DMS 273 (cell line): ENCODE measurements around the gene SNAP25.

Source experiments
- DNase-seq: peaks from one replicate; lab custom pipeline; 2025; ENCODE audit not compliant: unreplicated experiment; lab: John Stamatoyannopoulos, UW

The SNAP25 gene

DNA sequence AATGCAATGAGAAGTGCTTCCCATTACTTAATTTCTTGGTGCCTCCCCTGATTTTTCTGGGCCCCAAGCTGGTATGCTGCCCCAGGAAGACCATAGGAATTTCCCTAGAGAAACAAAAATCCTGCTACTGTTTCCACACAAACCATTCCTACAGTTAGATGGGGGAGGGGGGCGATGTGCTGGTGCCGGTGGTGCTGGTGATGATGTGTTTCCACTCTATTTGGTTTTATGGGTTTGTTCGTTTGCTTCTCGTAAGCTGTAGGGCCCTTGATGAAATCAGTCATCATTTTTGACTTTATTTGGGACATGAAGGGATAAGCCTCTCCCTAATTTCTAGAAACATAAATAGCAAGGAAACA is 110.2 kb downstream of the SNAP25 start:
- peak; percentile 57 for DNase-seq

- peak; percentile 94 for DNase-seq
These were observed 110.9 kb downstream of the SNAP25 start for GRCh38 chr20:10329387-10330005.

DNA sequence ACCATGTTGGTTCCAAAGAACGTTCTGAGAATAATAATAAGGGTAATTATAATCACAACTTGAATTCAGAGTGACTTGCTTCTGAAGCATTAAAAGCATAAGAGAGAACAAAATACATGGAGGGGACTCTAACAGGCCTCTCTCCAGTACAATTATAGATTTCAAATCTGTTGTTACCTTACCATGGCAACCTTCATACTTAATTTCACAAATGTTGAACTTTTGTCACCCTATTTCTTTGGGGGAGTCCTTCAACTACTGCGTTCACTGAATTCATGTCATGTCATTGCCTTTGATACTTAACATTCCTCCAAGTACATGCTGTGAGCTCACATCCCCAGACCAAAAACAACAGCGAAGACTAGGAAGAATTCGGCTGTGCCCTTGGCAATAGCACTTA is 111.4 kb downstream of the SNAP25 start:
- DNase-seq = no peak

GRCh38 chr20:10332656-10333415 is 114.2 kb downstream of the SNAP25 start:
- DNase-seq = peak; percentile 55

DNA sequence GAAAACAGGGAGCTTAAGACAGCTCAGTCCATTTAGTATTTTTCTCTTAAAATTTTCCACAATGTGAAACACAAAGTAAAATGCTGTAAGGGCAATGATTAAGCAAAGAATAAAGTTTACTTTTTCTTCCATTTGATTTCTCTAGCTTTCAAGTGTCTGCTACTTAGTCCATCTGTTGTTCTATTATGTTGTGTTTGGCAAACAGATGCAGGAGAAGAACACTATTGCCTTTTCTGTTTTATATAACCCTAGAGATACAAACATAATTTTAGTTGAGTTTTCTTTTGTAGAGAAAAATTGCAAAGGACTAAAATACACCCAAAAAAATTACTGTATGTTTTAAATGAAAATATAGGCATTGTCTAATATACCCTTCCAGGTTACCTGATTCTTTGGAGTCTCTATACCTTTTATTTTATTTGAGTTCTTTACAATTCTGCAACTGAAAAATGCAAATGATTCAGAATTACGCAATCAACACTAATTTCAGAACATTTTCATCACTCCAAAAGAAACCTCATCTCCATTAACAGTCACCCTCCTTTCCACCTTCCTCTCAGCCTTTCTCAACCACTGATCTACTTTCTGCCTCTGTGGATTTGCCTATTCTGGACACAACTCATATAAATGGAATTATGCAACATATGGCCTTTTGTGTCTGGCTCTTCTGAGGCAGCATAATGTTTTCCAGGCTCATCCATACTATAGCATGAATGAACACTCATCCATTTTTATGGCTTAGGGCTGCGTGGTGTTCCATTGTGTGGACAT is 118.5 kb downstream of the SNAP25 start:
- DNase-seq = peak; percentile 55

GRCh38 chr20:10338426-10339180 is 120.0 kb downstream of the SNAP25 start:
- DNase-seq = no peak

DNA sequence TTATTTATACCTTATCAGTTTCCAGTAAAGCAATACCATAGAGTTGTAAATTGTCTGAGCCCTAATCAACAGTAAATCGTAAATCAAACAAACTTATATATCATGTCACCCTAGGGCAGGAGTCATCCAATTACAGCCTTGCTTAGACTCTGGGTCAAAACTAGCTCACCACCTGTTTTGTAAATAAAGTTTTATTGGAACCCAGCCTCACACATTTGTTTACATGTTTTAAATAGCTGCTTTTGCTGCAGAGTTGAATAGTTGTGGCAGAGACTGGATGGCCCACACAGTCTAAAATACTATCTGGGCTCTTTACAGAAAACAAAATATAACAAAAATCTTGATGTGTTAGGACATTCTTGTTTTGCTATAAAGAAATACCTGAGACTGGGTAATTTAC is 121.0 kb downstream of the SNAP25 start:
- no peak for DNase-seq

- DNase-seq = no peak
These were observed 123.5 kb downstream of the SNAP25 start for GRCh38 chr20:10342152-10342551.

DNA sequence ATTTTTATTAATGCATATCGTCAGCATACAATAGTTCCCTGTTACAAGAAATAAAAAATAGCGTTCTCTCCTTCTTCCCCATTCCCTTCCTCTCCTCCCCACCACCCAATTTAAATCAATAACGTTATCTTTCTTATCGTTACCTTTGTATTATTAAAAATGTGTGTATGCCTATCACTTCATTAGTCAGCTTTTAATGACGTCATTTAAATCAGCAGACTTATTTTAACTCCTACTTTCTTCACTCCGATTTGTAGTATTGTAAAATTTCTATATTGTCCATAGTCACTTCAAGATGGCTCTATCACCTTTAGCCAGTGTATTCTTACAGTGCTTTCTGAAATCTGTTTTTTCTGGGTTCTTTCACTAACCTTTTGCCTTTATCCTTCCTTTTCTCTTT is 126.3 kb downstream of the SNAP25 start:
- DNase-seq = no peak

GRCh38 chr20:10347086-10347880 is 128.7 kb downstream of the SNAP25 start:
- no peak for DNase-seq

- no peak for DNase-seq
These were observed 130.5 kb downstream of the SNAP25 start for GRCh38 chr20:10349118-10349517.

DNA sequence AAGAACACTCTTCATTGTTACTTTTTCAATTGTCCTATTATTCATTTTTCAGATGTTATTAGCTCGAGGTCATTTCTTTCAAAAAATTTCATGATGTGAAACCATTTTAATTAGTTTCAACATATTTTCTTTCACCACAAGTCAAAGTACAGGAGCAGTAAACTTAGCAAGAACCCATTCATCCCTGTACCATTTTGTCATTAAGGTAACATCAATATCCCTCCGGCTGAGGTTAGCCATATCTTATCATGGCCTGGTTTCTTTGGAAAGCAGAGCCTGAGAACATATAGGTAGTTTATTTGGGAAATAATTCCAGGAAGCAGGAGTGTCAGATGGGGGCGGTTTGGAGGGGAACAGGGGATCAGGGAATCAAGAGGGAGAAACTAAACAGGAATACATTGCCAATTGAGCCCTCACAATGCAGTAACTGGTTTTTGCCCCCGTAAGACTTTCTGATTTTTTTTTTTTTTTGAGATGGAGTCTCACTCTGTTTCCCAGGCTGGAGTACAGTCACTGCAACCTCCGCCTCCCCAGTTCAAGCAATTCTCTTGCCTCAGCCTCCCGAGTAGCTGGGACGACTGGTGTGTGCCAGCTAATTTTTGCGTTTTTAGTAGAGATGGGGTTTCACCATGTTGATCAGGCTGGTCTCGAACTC is 131.7 kb downstream of the SNAP25 start:
- DNase-seq = no peak

DNA sequence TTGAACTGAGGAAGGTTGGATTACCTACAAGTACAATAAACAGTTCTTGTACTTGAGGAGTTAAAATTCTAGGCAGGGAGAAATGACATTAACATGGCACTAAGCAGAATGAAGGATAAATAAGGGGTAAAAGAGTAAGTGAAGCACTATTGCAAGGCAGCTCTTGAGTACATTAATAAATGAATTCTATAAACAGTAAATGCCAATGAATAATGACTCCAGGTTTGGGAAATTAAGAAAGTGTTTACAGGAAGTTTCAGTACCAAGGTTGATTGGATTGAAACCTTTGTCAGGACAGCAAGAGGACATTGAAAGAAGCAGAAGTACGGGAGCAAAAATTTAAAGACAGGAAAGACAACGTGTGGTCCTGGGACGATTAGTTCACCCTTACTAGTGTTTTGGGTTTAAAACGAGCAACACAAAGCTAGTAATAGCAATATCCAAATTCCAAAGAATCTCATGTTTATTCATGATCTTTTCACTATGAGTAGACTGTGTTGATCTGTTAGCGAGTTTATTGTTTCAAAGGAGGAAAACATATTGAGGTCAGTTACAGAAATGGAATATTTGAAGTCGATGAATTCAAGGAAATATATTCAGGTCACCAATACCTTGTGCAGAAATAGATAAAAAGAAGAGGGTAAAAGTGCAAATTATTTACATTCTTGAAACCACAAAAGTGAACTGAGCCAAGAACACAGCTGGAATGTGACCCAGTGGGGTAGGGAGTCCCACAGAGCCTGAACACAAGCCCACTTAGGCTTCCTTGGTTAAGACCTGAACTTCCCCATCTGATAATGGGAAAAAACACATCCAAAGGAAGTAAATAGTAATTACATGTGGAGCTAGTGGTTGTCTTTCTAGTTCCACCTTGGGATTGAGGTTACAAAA is 134.5 kb downstream of the SNAP25 start:
- no peak for DNase-seq

DNA sequence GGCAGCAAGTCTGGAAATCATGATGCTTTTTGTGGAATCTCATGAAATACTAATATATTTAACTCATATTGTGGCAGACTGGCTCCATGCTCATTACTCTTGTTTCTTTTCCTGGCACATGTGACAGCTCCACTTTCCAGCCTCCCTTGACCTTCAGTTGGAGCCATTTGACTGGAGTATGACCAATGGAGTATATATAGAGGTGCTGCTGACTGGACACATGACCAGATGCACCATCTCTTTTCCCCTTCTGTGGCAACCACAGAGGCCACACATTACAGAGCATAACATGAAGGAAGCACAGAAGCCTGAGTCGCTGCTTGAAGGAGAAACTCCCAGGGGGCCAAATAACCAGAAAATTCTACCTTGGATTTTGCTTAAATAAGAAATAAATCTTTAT is 138.0 kb downstream of the SNAP25 start:
- DNase-seq = no peak
